Activated CD4-positive, alpha-beta T cell treated with anti-CD3 and anti-CD28 coated beads, Interleukin-2, amount 10 ng/mL, durations not matched to agents 7 days and 5 days (primary cell): ENCODE measurements around the gene GPC6. TPM values are rescaled to one million over a fixed set of nuclear protein-coding genes. Genes with fewer than 3 reads are reported as not detected.

Experiments
- CTCF ChIA-PET: fragments of 350-600 bp; sonication (Branson Sonifier 250); formaldehyde crosslinking; loops from one replicate; lab custom pipeline; 2021; ENCODE audit warnings: antibody characterized with exemption; lab: Charles Lee
- POLR2A ChIA-PET: fragments of 350-600 bp; sonication (Branson Sonifier 250); formaldehyde crosslinking; loops from one replicate; lab custom pipeline; 2021; ENCODE audit warnings: antibody characterized with exemption; lab: Charles Lee
- DNase-seq: peaks from one replicate; pipeline ENCODE4 v3.0.0-alpha.2; 2020
- H3K27ac Mint-ChIP-seq: one replicate; pipeline ENCODE4 v1.8.0; 2021; ENCODE audit warnings: mild to moderate bottlenecking, moderate library complexity, mixed read lengths
- H3K27me3 Mint-ChIP-seq: one replicate; pipeline ENCODE4 v1.8.0; 2021; ENCODE audit warnings: mixed read lengths
- H3K36me3 Mint-ChIP-seq: one replicate; pipeline ENCODE4 v1.8.0; 2021; ENCODE audit warnings: low read depth, mixed read lengths
- H3K4me1 Mint-ChIP-seq: one replicate; pipeline ENCODE4 v1.8.0; 2021; ENCODE audit warnings: mixed read lengths
- H3K4me3 Mint-ChIP-seq: one replicate; pipeline ENCODE4 v1.8.0; 2021; ENCODE audit warnings: mild to moderate bottlenecking, moderate library complexity, mixed read lengths
- H3K9me3 Mint-ChIP-seq: one replicate; pipeline ENCODE4 v1.8.0; 2021; ENCODE audit warnings: mixed read lengths
- total RNA-seq, 2 experiments: library from RNA; stranded (reverse); gene quantifications; one replicate each; pipeline ENCODE4 v1.2.3, GENCODE V29; 2021

The GPC6 gene
- total RNA-seq, 2 experiments from 2014 or later, result not detected

DNA sequence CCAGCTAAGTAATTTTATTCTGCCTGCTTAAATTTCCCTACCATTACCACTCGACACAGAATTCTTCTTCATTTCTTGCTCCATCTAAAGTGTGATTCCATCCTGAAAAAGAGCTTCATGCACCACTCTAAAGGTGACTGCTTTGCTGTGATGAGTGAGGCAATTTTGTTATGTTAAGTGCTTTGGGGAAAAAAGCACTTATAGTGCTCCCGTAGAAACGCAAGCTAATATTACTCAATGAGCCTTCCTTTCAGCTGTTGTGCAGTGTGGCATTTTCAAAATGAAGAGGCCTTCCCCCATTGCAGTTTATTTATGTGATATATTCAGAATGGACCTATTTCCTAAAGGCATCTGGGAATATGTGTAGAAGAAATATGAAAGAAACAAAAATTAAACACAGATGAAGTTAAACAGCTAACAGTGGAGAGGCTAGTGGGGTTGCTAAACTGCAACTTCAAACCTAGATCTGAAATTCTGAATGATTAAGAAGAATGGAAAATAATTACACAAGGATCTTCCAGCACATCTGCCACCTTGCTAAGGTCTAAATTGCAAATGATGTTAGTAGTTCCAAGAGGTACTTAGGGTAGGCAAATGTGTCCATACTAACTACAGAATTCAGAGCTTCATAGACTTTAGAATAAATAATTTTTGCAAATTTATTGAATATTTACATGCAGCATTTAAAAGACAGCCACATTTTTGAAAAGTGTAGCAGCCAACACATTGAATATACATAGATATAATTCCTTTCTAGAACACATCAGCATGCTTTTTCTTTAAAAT, 1041.2 kb downstream of the GPC6 start:
- Mint-ChIP-seq H3K27ac (no peak overlapping the region), H3K36me3 (no peaks in the 10 kb centered on the region), H3K4me3 (no peak overlapping the region), H3K4me1 (no peaks in the 10 kb centered on the region), H3K9me3 (peaks cover 2% of the 10 kb centered on the region), H3K27me3 (peaks cover 2% of the 10 kb centered on the region)
- ChIA-PET POLR2A (no interaction called here), CTCF (no interaction called here)
- DNase-seq, result no peak

DNA sequence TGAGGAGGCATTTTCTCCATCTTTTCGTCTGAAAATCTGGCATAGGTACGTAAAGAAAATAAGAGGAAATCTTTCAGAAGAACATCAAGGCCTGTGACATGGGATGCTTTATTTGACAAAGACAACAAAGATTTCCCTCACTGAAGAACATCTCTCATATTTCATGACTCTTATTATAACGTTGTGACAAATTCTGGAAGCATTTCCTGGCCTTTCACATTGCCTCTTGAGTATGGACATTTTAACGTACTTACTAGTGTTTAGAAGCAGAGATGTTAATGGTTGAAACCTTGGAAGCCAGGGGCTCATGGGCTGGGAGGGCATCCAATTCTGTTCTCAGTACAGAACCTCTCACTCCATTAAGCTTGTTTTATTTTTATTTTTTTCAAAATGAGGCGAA, 1042.1 kb downstream of the GPC6 start:
- peaks cover 2% of the 10 kb centered on the region for H3K27me3 Mint-ChIP-seq

DNA sequence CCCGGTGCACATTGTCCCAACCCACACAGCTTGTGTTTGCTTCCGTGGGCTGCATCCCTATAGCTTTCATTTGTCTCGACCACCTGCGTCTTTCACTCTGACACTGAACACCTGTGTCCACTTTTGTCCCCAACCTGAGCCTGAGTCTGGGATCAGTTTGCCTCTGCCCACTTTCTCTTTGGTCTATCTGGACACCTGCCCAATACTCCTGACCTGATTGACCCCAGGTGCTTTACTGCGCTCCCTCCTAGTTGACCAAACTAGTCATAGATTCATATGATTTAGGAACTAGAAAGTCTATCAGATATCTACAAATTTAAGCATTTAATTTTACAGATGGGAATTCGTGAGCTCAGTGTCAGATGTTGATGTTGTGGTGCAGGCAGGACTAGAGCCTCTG, 1043.0 kb downstream of the GPC6 start:
- H3K9me3 Mint-ChIP-seq, result peaks cover 2% of the 10 kb centered on the region
- H3K27me3 Mint-ChIP-seq, result peaks cover 2% of the 10 kb centered on the region
- no peak for DNase-seq
- H3K4me1 Mint-ChIP-seq, result no peaks in the 10 kb centered on the region
- ChIA-PET POLR2A (no interaction called here), CTCF (interaction anchor here (1.3 kb wide), 1 partner anchor 15 kb away, joined by 3 read pairs; no protein-coding TSS in a partner anchor)
- H3K27ac Mint-ChIP-seq, result no peak overlapping the region
- H3K4me3 Mint-ChIP-seq, result no peak overlapping the region
- H3K36me3 Mint-ChIP-seq, result no peaks in the 10 kb centered on the region

More for the DNA sequence above, 1042.1 kb downstream of the GPC6 start:
- POLR2A ChIA-PET, result no interaction called here
- Mint-ChIP-seq H3K36me3 (no peaks in the 10 kb centered on the region), H3K27ac (no peak overlapping the region), H3K4me1 (no peaks in the 10 kb centered on the region), H3K4me3 (no peak overlapping the region), H3K9me3 (peaks cover 2% of the 10 kb centered on the region)
- DNase-seq, result no peak
- CTCF ChIA-PET, result no interaction called here

DNA sequence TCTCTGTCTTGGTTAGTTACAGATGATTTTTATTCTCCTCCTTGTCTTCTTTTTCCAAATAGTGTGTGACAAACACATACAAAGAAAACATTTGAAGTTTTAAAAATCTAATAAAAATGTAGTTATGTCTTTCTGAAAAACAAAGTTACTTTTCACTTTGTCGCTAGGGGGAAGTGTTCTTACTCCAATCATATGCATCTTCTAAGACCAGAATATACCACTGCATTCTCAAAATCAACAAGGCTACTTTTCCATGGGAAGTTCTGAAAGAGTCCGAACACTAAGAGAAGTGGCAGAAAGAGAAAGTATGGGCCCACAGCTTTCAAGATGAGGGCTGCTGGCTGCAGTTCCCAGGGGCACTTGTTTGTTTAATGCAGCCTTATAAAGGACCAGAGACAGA, 1043.9 kb downstream of the GPC6 start:
- Mint-ChIP-seq H3K4me1 (no peaks in the 10 kb centered on the region), H3K27ac (no peak overlapping the region), H3K4me3 (no peak overlapping the region), H3K36me3 (no peaks in the 10 kb centered on the region), H3K27me3 (peaks cover 2% of the 10 kb centered on the region), H3K9me3 (no peaks in the 10 kb centered on the region)
- no peak for DNase-seq
- ChIA-PET POLR2A (no interaction called here), CTCF (no interaction called here)

DNA sequence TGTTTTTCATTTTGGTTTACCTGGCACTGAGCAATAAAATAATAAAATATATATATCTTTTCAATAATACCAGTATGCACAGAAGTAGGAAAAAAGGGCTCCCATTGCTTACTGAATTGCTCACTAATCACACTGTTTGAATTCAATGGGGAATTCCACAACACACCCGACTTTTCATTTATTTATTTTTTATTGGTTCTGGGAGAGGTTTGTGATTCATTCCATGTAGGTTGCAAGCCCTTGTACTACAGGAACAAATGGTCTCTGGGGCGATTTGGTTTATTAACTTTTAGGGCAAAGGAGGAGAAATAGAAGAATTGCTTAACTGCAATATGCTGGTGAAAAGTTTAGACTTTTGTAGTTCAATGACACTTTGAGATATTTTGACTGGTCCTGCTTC, 1045.4 kb downstream of the GPC6 start:
- Mint-ChIP-seq H3K36me3 (no peaks in the 10 kb centered on the region), H3K4me1 (no peaks in the 10 kb centered on the region), H3K9me3 (no peaks in the 10 kb centered on the region), H3K4me3 (no peak overlapping the region), H3K27me3 (peaks cover 2% of the 10 kb centered on the region), H3K27ac (no peak overlapping the region)
- ChIA-PET CTCF (no interaction called here), POLR2A (no interaction called here)
- no peak for DNase-seq

DNA sequence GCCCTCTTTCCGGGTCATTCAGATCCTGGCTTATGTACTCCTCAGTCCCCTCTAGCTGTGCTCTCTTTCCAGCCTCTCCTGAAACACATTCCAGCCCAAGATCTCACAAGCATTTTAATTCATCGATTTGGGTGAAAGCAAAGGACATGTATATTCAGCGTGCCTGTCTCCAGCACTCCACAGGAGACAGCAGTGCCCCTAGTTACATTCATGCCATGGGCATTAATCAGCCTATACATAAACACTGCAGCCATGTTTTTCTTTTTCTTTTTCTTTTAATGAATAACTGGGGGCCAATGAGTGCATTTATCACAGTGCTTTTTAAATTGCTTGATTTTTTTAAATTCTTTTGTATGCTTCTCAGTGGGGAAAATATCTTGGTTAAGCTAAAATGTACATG, 1053.7 kb downstream of the GPC6 start:
- no peak overlapping the region for H3K27ac Mint-ChIP-seq
- CTCF ChIA-PET, result interaction anchor here (0.7 kb wide), 1 partner anchor 26 kb away, joined by 3 read pairs; no protein-coding TSS in a partner anchor
- no peaks in the 10 kb centered on the region for H3K36me3 Mint-ChIP-seq
- peaks cover 6% of the 10 kb centered on the region for H3K9me3 Mint-ChIP-seq
- POLR2A ChIA-PET, result no interaction called here
- DNase-seq, result no peak
- H3K27me3 Mint-ChIP-seq, result peaks cover 3% of the 10 kb centered on the region
- H3K4me1 Mint-ChIP-seq, result no peaks in the 10 kb centered on the region
- H3K4me3 Mint-ChIP-seq, result no peak overlapping the region

DNA sequence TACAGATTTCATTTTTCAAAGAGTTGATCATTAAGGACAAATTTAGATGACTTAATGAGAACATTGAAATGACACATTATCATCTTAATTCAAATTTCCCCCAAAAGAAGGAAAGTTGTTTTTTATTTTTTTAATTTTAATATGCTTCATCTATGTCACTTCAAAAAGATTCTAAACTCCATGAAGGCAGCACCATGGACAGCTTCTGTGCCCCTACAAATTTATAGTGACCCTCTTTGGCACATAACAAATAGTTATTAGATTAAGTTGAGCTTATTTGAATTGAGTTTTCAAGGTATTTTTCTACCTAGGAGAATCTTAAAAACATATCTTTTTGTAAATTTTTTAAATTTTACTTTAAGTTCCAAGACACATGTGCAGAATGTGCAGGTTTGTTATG, 1054.2 kb downstream of the GPC6 start:
- DNase-seq, result no peak
- peaks cover 6% of the 10 kb centered on the region for H3K9me3 Mint-ChIP-seq
- CTCF ChIA-PET, result no interaction called here
- H3K27ac Mint-ChIP-seq, result no peak overlapping the region
- POLR2A ChIA-PET, result no interaction called here
- H3K4me3 Mint-ChIP-seq, result no peak overlapping the region
- no peaks in the 10 kb centered on the region for H3K36me3 Mint-ChIP-seq
- peaks cover 3% of the 10 kb centered on the region for H3K27me3 Mint-ChIP-seq
- no peaks in the 10 kb centered on the region for H3K4me1 Mint-ChIP-seq

DNA sequence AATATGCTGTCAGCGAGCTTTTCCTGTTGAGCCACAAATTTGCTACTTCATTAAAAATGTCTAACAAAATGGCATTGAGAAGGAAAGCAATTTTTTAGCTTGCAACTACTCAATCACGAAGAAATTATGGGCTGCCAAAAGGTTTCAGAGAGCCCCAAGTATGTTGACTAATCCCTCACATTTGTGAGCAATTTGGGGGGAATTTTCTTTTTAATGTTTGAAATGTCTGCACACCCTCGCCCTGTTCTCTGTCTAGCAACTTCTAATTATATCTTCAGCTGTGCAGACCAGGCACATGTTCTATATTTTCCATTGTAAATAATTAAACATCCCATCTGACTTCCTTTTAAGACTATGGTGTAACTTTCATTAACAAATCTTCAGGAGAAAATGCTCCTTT, 1060.0 kb downstream of the GPC6 start:
- no peak overlapping the region for H3K27ac Mint-ChIP-seq
- POLR2A ChIA-PET, result no interaction called here
- H3K9me3 Mint-ChIP-seq, result no peaks in the 10 kb centered on the region
- CTCF ChIA-PET, result interaction anchor here (0.6 to 0.7 kb wide), 2 partner anchors 17 to 81 kb away, joined by 3 to 4 read pairs; no protein-coding TSS in a partner anchor
- peaks cover 2% of the 10 kb centered on the region for H3K27me3 Mint-ChIP-seq
- no peak for DNase-seq
- no peaks in the 10 kb centered on the region for H3K4me1 Mint-ChIP-seq
- H3K4me3 Mint-ChIP-seq, result no peak overlapping the region
- H3K36me3 Mint-ChIP-seq, result no peaks in the 10 kb centered on the region

DNA sequence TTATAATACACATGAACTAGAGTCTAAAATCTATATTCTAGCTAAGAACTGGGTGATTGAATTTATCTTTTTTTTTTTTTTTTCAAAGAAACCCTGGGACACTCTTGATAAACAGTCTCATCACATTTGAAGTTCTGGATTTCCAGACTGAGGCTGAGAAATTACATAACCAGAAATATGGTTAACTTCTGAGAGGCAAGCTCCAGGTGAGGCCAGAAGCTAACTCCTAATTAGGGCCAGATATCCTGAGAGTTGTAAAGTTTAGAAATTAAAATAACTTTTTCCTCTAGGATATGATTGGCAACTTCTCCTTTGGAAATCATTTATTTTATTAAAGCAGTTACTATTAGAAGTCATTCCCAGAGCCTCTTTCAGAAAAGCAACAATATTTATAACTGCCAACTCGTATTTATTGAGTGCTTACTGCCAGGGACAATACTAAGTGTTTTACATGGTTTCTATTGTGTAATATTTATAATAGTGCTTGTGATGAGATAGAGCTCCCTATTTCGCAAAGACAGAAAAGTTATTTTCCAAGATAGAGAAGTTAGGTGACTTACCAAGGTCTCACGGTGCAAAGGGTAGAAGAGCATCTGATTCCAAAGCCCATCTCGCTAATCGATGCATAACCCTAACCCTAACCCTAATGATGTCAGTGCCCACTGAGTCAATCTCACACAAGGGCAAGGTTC, 1065.2 kb downstream of the GPC6 start:
- Mint-ChIP-seq H3K27me3 (peaks cover 4% of the 10 kb centered on the region), H3K4me3 (no peak overlapping the region), H3K27ac (no peak overlapping the region), H3K4me1 (no peaks in the 10 kb centered on the region), H3K36me3 (no peaks in the 10 kb centered on the region), H3K9me3 (no peaks in the 10 kb centered on the region)
- POLR2A ChIA-PET, result no interaction called here
- no peak for DNase-seq
- CTCF ChIA-PET, result interaction anchor here (1.3 kb wide), 1 partner anchor 9 kb away, joined by 5 read pairs; no protein-coding TSS in a partner anchor

DNA sequence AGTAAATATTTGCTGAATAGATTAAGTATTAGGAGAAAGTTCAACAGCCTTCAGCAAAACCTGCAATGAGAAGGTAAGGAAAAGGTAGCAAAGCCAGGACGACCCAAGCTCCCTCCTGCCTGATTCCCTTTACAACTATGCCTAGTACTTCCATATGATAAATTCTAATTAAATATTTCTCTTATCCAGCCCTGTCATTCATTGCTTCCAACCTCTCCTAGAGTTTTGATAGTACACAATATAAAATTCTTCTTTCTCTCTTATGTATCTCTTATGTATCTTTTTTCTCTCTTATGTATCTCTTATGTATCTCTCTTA, 1065.7 kb downstream of the GPC6 start:
- H3K9me3 Mint-ChIP-seq, result no peaks in the 10 kb centered on the region
- peaks cover 4% of the 10 kb centered on the region for H3K27me3 Mint-ChIP-seq
- H3K27ac Mint-ChIP-seq, result no peak overlapping the region
- CTCF ChIA-PET, result no interaction called here
- DNase-seq, result no peak
- H3K4me1 Mint-ChIP-seq, result no peaks in the 10 kb centered on the region
- H3K4me3 Mint-ChIP-seq, result no peak overlapping the region
- POLR2A ChIA-PET, result no interaction called here
- no peaks in the 10 kb centered on the region for H3K36me3 Mint-ChIP-seq

DNA sequence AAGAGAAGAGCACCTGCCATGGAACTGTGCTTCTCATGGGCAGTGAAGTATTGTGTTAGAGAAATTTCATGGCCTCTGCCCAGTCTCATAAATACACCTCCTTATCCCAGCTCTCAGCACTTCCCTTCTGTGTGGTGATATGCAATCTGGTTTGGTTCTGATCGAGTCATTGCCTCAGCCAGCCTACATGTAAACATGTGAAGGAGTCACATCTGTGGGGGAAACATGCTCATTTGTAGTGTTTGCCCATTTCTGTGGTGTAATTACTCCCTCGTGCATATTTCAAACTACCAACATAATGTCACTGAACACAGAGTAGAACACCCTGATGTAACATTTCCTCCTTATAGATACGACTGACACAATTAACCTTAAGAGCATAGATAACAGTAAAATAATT, 1069.9 kb downstream of the GPC6 start:
- H3K9me3 Mint-ChIP-seq, result no peaks in the 10 kb centered on the region
- no peak overlapping the region for H3K27ac Mint-ChIP-seq
- H3K36me3 Mint-ChIP-seq, result no peaks in the 10 kb centered on the region
- H3K27me3 Mint-ChIP-seq, result peaks cover 2% of the 10 kb centered on the region
- no peak for DNase-seq
- CTCF ChIA-PET, result no interaction called here
- POLR2A ChIA-PET, result no interaction called here
- H3K4me3 Mint-ChIP-seq, result no peak overlapping the region
- H3K4me1 Mint-ChIP-seq, result no peaks in the 10 kb centered on the region

DNA sequence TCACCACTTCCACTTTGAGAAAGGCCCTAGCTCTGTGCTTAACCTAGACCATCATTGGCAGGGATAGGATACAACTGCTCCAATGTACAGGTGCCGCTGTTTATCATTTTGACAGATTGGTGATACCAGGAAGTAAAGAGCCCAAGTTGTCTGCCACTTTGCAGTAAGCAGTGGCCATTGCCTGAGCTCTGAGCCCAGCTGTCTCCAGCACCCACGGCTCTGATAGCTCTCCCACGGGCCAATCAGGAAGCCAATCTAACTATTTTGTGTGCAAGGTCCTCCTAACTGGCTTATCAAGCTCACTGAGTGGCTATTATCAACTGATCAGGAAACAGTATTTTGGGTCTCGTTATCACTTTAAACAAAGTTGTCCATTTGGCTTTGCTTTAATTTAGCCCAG, 1071.7 kb downstream of the GPC6 start:
- DNase-seq, result no peak
- ChIA-PET CTCF (no interaction called here), POLR2A (no interaction called here)
- peaks cover 2% of the 10 kb centered on the region for H3K27me3 Mint-ChIP-seq
- no peaks in the 10 kb centered on the region for H3K36me3 Mint-ChIP-seq
- H3K27ac Mint-ChIP-seq, result no peak overlapping the region
- no peaks in the 10 kb centered on the region for H3K9me3 Mint-ChIP-seq
- H3K4me3 Mint-ChIP-seq, result no peak overlapping the region
- H3K4me1 Mint-ChIP-seq, result no peaks in the 10 kb centered on the region

DNA sequence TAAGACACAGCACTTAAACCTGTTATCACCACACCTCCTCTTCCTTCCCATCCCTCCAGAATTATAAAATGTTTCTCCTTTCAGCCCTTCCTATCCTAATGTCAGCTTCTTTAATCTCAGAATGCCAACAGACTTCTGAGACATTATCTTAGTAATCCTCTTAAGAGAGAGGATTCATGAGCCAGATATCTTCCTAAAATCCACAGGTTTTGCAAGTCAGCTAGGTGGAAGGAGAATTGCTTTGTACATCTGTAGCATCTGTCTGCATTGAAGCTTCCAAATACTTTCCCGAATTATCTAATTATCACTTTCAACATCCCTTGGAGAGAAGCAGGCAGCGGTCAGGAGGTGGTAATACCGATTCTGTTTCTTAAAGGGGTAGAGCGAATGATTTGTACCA, 1073.8 kb downstream of the GPC6 start:
- no peaks in the 10 kb centered on the region for H3K4me1 Mint-ChIP-seq
- no peak overlapping the region for H3K4me3 Mint-ChIP-seq
- no peaks in the 10 kb centered on the region for H3K9me3 Mint-ChIP-seq
- H3K27me3 Mint-ChIP-seq, result peaks cover 1% of the 10 kb centered on the region
- no peak for DNase-seq
- ChIA-PET CTCF (interaction anchor here (0.7 kb wide), 1 partner anchor 9 kb away, joined by 5 read pairs; no protein-coding TSS in a partner anchor), POLR2A (no interaction called here)
- H3K27ac Mint-ChIP-seq, result no peak overlapping the region
- no peaks in the 10 kb centered on the region for H3K36me3 Mint-ChIP-seq
